HepG2 (cell line): ENCODE results near the gene MICOS13. TPM values are rescaled to one million over a fixed set of nuclear protein-coding genes. Genes with fewer than 3 reads are reported as not detected.

Source experiments
- ATAC-seq: fragments of 200-7000 bp; cut with Tn5 transposase; 3 replicates; pipeline ENCODE4 v1.9.1; 2020; ENCODE audit warnings: mild to moderate bottlenecking, moderate library complexity
- BruUV-seq: library from RNA; stranded (reverse); fragments of 400-500 nt; replicated peaks from 2 replicates; lab custom pipeline; 2021; lab: Mats Ljungman, UMichigan
- CTCF ChIA-PET: fragments of 300-600 bp; formaldehyde crosslinking; extraction: SDS; loops from one replicate; lab custom pipeline; 2021; ENCODE audit warnings: low total read pairs, inconsistent platforms, low intra/inter-chr PET ratio; lab: Yijun Ruan, JAX
- POLR2A ChIA-PET: fragments of 350-600 bp; sonication (Branson Sonifier 250); formaldehyde crosslinking; loops from one replicate; lab custom pipeline; 2020; ENCODE audit warnings: antibody characterized with exemption, inconsistent platforms; lab: Yijun Ruan, JAX
- DNase-seq: peaks from one replicate; pipeline ENCODE4 v3.0.0-alpha.2; 2015; ENCODE audit warnings: low spot score
- FAIRE-seq: peaks from 3 replicates; lab custom pipeline; 2011; peaks lifted over from hg19 to GRCh38; lab: Jason Lieb, UNC
- H2AFZ ChIP-seq: one replicate; pipeline ENCODE4 v1.6.1; 2011; ENCODE audit warnings: low read length, inconsistent platforms
- H3K27ac ChIP-seq: fragments of 300-600 bp; 3 replicates; pipeline ENCODE4 v1.8.0; 2011; ENCODE audit warnings: mixed run types, mild to moderate bottlenecking, mixed read lengths, low read length, inconsistent platforms; ENCODE audit not compliant: insufficient read depth; ENCODE audit errors: extremely low read length
- H3K27me3 ChIP-seq, 2 experiments: fragments of 200-600 bp in 1 of 2; 2 replicates in 1 of 2; 3 replicates in 1 of 2; pipeline versions ENCODE4 v1.6.0 to v1.8.0; 2011; ENCODE audit warnings: low read length in 2 of 2, mild to moderate bottlenecking in 2 of 2, moderate library complexity in 2 of 2, inconsistent platforms in 1 of 2; ENCODE audit not compliant: insufficient read depth in 2 of 2, control insufficient read depth in 1 of 2
- H3K36me3 ChIP-seq, 2 experiments: fragments of 200-600 bp in 1 of 2; replicated peaks in 1 of 2; 2 replicates in 1 of 2; 3 replicates in 1 of 2; pipeline versions ENCODE4 v1.5.1 to v1.8.0; 2011; ENCODE audit warnings: low read length in 2 of 2, inconsistent platforms in 1 of 2; ENCODE audit not compliant: insufficient read depth in 2 of 2, control insufficient read depth in 1 of 2
- H3K4me1 ChIP-seq: 2 replicates; pipeline ENCODE4 v1.5.1; 2012; ENCODE audit warnings: low read length, inconsistent platforms; ENCODE audit not compliant: insufficient read depth
- H3K4me2 ChIP-seq: 2 replicates; pipeline ENCODE4 v1.6.0; 2011; ENCODE audit warnings: low read depth, low read length, inconsistent platforms
- H3K4me3 ChIP-seq, 3 experiments: fragments of 200-600 bp in 1 of 3; sonication (generic), shearing (Covaris generic) in 1 of 3; replicated peaks in 1 of 3; 2 replicates each; pipeline ENCODE4 v1.5.1; 2011 to 2016; ENCODE audit warnings: low read length in 3 of 3, inconsistent platforms in 2 of 3, low read depth in 2 of 3, mild to moderate bottlenecking in 2 of 3, control low read depth in 1 of 3, mixed read lengths in 1 of 3; ENCODE audit not compliant: insufficient read depth in 1 of 3
- H3K79me2 ChIP-seq: one replicate; pipeline ENCODE4 v1.6.1; 2011; ENCODE audit warnings: low read length, inconsistent platforms; ENCODE audit not compliant: insufficient read depth
- H3K9ac ChIP-seq: 2 replicates; pipeline ENCODE4 v1.6.0; 2011; ENCODE audit warnings: mild to moderate bottlenecking, low read depth, low read length, inconsistent platforms; ENCODE audit not compliant: insufficient read depth
- H3K9me3 ChIP-seq: 2 replicates; pipeline ENCODE4 v1.5.1; 2012; ENCODE audit warnings: mild to moderate bottlenecking, low read length
- H4K20me1 ChIP-seq: 2 replicates; pipeline ENCODE4 v1.6.0; 2011; ENCODE audit warnings: inconsistent platforms, mild to moderate bottlenecking, low read length, moderate library complexity; ENCODE audit not compliant: insufficient read depth
- CHD2 ChIP-seq: IDR thresholded peaks from 2 replicates; pipeline ENCODE4 v1.6.1; 2011; ENCODE audit warnings: low read depth, low read length, improper control_type of control experiment
- DR1 ChIP-seq: sonication (generic); formaldehyde crosslinking; IDR thresholded peaks from 2 replicates; pipeline ENCODE4 v1.8.0; 2021; ENCODE audit warnings: mild to moderate bottlenecking, missing genetic modification reagents, inconsistent platforms
- TOE1 ChIP-seq: sonication (generic); formaldehyde crosslinking; IDR thresholded peaks from 2 replicates; pipeline ENCODE4 v1.4.0; 2020; ENCODE audit warnings: mild to moderate bottlenecking, missing genetic modification reagents
- ZNF614 ChIP-seq: IDR thresholded peaks from 2 replicates; pipeline ENCODE4 v1.6.1; 2018; ENCODE audit warnings: missing biosample characterization, missing genetic modification reagents, inconsistent platforms, borderline replicate concordance
- WGBS: methylation state at CpG from one replicate; pipeline ENCODE4 v1.1.6; 2017; ENCODE audit warnings: low lambda C conversion rate; 5-methylcytosine and 5-hydroxymethylcytosine counted together
- in situ Hi-C: cut with HindIII; loops from 2 replicates; pipeline ENCODE4 v1.10.0; 2017; ENCODE audit warnings: low pct_unique_long_range_greater_than_20kb; ENCODE audit not compliant: extremely low pct_ligation_motif_present
- intact Hi-C: fragments of 100-400 bp; cut with micrococcal nuclease; formaldehyde crosslinking; loops from one replicate; pipeline ENCODE4 v1.10.0; 2022; ENCODE audit not compliant: unreplicated experiment
- polyA plus RNA-seq, 8 experiments: library from polyadenylated mRNA; depleted of rRNA in 3 of 8; stranded (reverse) in 7 of 8; unstranded in 1 of 8; fragments of >200 nt; fragmentation: Illumina TruSeq in 4 of 8; extraction: Trizol in 4 of 8; gene quantifications; 2 replicates each; pipeline versions ENCODE4 v1.2.1 to v1.2.3, GENCODE V29; 2011 to 2016; ENCODE audit warnings: low read depth in 4 of 8, missing spikeins in 1 of 8, mixed read lengths in 1 of 8; ENCODE audit not compliant: insufficient read depth in 1 of 8
- total RNA-seq, 5 experiments: library from RNA; depleted of rRNA; stranded (reverse); fragments of >200 nt; fragmentation: Illumina TruSeq; extraction: Trizol; gene quantifications; 2 replicates each; pipeline ENCODE4 v1.2.3, GENCODE V29; 2016; ENCODE audit warnings: low read depth in 1 of 5
- TF ChIP-seq, protein P1 (sequence below), 2 experiments: sonication (generic) in 1 of 2; formaldehyde crosslinking in 1 of 2; IDR thresholded peaks; 2 replicates each; pipeline versions ENCODE4 v1.6.1 to v1.9.0; 2014 to 2022; ENCODE audit warnings: antibody characterized with exemption in 1 of 2, borderline replicate concordance in 1 of 2, inconsistent platforms in 1 of 2, low read depth in 1 of 2, missing genetic modification reagents in 1 of 2

MICOS13 gene
- total and polyA plus RNA-seq, 2 of the 13 experiments (the other 11 are each of a cell fraction or from before 2014, with no cell fraction given), result 28.8 to 35.4 TPM

DNA sequence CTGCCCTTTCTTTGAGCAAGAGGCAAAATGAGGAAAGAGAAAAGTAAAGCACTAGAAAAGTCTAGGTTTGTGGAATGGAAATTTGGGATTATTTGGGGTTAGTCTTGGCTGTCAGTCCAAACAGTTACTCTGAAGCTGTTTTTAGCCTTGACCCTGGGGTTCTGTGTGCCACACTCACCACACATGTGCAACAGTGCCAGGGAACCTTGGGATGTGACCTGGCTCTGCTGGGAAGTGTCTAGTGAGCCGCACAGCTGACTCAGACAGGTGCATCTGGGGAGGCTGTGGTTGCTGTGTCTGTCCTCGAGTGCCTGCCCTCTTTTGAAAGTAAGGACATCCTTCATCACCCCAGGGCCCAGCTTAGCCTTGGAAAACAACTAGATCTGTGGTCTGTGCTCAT lies 15.8 kb downstream of the MICOS13 start:
- Histone ChIP-seq H3K4me3 (no peak overlapping the region), H3K27me3 (no peaks in the 10 kb centered on the region), H4K20me1 (0 out of 2 replicates have a peak, but pooled peaks cover 9% of the 10 kb centered on the region), H3K9me3 (no peaks in the 10 kb centered on the region), H3K4me1 (peaks cover 15% of the 10 kb centered on the region)
- no CpG with 5 or more reads among the region's 2 CpGs for WGBS
- in situ Hi-C loops, result no loop called here
- POLR2A ChIA-PET, result interaction anchor here (1.5 kb wide), 1 partner anchor 42 kb away, joined by 7 read pairs; the partner anchor contains the start of genes SAFB and SAFB2
- BruUV-seq, result no TSS peak
- FAIRE-seq (no peak), ATAC-seq (no peak)
- intact Hi-C loops, result no loop called here
- TF ChIP-seq, protein P1, sequence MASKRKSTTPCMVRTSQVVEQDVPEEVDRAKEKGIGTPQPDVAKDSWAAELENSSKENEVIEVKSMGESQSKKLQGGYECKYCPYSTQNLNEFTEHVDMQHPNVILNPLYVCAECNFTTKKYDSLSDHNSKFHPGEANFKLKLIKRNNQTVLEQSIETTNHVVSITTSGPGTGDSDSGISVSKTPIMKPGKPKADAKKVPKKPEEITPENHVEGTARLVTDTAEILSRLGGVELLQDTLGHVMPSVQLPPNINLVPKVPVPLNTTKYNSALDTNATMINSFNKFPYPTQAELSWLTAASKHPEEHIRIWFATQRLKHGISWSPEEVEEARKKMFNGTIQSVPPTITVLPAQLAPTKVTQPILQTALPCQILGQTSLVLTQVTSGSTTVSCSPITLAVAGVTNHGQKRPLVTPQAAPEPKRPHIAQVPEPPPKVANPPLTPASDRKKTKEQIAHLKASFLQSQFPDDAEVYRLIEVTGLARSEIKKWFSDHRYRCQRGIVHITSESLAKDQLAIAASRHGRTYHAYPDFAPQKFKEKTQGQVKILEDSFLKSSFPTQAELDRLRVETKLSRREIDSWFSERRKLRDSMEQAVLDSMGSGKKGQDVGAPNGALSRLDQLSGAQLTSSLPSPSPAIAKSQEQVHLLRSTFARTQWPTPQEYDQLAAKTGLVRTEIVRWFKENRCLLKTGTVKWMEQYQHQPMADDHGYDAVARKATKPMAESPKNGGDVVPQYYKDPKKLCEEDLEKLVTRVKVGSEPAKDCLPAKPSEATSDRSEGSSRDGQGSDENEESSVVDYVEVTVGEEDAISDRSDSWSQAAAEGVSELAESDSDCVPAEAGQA (IDR thresholded peaks at IDR 0.05; ENCODE audit: low read depth), result no peak
- TF ChIP-seq, protein P1 (CRISPR knock-in tag; IDR thresholded peaks at IDR 0.05; ENCODE audit: borderline replicate concordance), result no peak
- TF ChIP-seq CHD2, result no peak
- TF ChIP-seq DR1 (CRISPR knock-in tag), result no peak
- TF ChIP-seq ZNF614, result no peak
- TF ChIP-seq TOE1, result no peak
- TF ChIP-seq, all 625 proteins: peak for 0
- Histone ChIP-seq H3K4me2 (no peak overlapping the region), H3K27ac (no peak overlapping the region), H3K9ac (no peak overlapping the region), H2AFZ (no peak overlapping the region), H3K36me3 (peaks cover 60 to 88% of the 10 kb centered on the region in 2 experiments), H3K79me2 (no peaks in the 10 kb centered on the region)
- no peak for DNase-seq
- CTCF ChIA-PET, result no interaction called here
